GM19043 (cell line): ENCODE data around the gene ERFE.

Experiments used
- ATAC-seq: cut with Tn5 transposase; IDR thresholded peaks from one replicate; pipeline ENCODE4 v1.9.1; 2021; ENCODE audit warnings: low read depth; ENCODE audit not compliant: unreplicated experiment

ERFE gene

GRCh38 chr2:238125127-238125885 is 33.5 kb upstream of the ERFE start:
- ATAC-seq: no peak

GRCh38 chr2:238126338-238126737 is 32.4 kb upstream of the ERFE start:
- no peak for ATAC-seq

- ATAC-seq: no peak
These were observed 32.0 kb upstream of the ERFE start for GRCh38 chr2:238126775-238127164.

- no peak for ATAC-seq
These were observed 31.4 kb upstream of the ERFE start for GRCh38 chr2:238127165-238128060.

- ATAC-seq: no peak
These were observed 30.7 kb upstream of the ERFE start for GRCh38 chr2:238128061-238128440.

GRCh38 chr2:238128534-238129001 is 30.2 kb upstream of the ERFE start:
- ATAC-seq: no peak

GRCh38 chr2:238129166-238130010 is 29.4 kb upstream of the ERFE start:
- no peak for ATAC-seq

GRCh38 chr2:238130111-238130695 is 28.6 kb upstream of the ERFE start:
- ATAC-seq: no peak

- ATAC-seq: no peak
These were observed 27.8 kb upstream of the ERFE start for GRCh38 chr2:238130696-238131628.

GRCh38 chr2:238131761-238132462 is 26.9 kb upstream of the ERFE start:
- ATAC-seq: no peak

- no peak for ATAC-seq
These were observed 26.0 kb upstream of the ERFE start for GRCh38 chr2:238132463-238133450.

GRCh38 chr2:238133499-238134392 is 25.0 kb upstream of the ERFE start:
- no peak for ATAC-seq

- no peak for ATAC-seq
These were observed 24.4 kb upstream of the ERFE start for GRCh38 chr2:238134393-238134785.

- ATAC-seq: no peak
These were observed 23.1 kb upstream of the ERFE start for GRCh38 chr2:238135601-238136150.

- no peak for ATAC-seq
These were observed 21.8 kb upstream of the ERFE start for GRCh38 chr2:238136820-238137537.

GRCh38 chr2:238137885-238138284 is 20.9 kb upstream of the ERFE start:
- no peak for ATAC-seq
